WTC11 (cell line): ENCODE measurements around the gene ADAM22. TPM values are rescaled to one million over a fixed set of nuclear protein-coding genes. Genes with fewer than 3 reads are reported as not detected.

Source experiments
- ATAC-seq: fragments of 200-7000 bp; cut with Tn5 transposase; 2 replicates; pipeline ENCODE4 v1.10.0; 2021; ENCODE audit warnings: mild to moderate bottlenecking, moderate library complexity
- CTCF ChIA-PET: fragments of 300-600 bp; sonication (Branson Sonifier 250); formaldehyde crosslinking; loops from one replicate; lab custom pipeline; 2021; ENCODE audit warnings: antibody characterized with exemption; lab: Charles Lee
- POLR2A ChIA-PET: fragments of 350-600 bp; sonication (Branson Sonifier 250); formaldehyde crosslinking; loops from one replicate; lab custom pipeline; 2021; ENCODE audit warnings: antibody characterized with exemption; lab: Charles Lee
- DNase-seq: peaks from one replicate; pipeline ENCODE4 v3.0.0; 2021; ENCODE audit warnings: low spot score
- H3K27ac Mint-ChIP-seq: 2 replicates; pipeline ENCODE4 v1.8.0; 2021; ENCODE audit warnings: mixed read lengths
- H3K27me3 Mint-ChIP-seq: 2 replicates; pipeline ENCODE4 v1.8.0; 2021; ENCODE audit warnings: low read depth, mild to moderate bottlenecking, moderate library complexity, mixed read lengths
- H3K36me3 Mint-ChIP-seq: 2 replicates; pipeline ENCODE4 v1.8.0; 2021; ENCODE audit warnings: mixed read lengths
- H3K4me1 Mint-ChIP-seq: 2 replicates; pipeline ENCODE4 v1.8.0; 2022; ENCODE audit warnings: mixed read lengths
- H3K4me3 Mint-ChIP-seq: 2 replicates; pipeline ENCODE4 v1.8.0; 2021; ENCODE audit warnings: mild to moderate bottlenecking, moderate library complexity, mixed read lengths
- H3K9me3 Mint-ChIP-seq: 2 replicates; pipeline ENCODE4 v1.8.0; 2021; ENCODE audit warnings: mixed read lengths
- ESRRA ChIP-seq: sonication (generic); formaldehyde crosslinking; IDR thresholded peaks from 2 replicates; pipeline ENCODE4 v1.8.1; 2022; ENCODE audit warnings: mild to moderate bottlenecking, missing genetic modification reagents, borderline replicate concordance
- FOXJ3 ChIP-seq: sonication (generic); formaldehyde crosslinking; IDR thresholded peaks from 2 replicates; pipeline ENCODE4 v1.9.0; 2021; ENCODE audit warnings: missing genetic modification reagents, mild to moderate bottlenecking, borderline replicate concordance
- FOXK1 ChIP-seq: sonication (generic); formaldehyde crosslinking; IDR thresholded peaks from 2 replicates; pipeline ENCODE4 v1.8.0; 2022; ENCODE audit warnings: mild to moderate bottlenecking, moderate library complexity, missing genetic modification reagents
- GABPB1 ChIP-seq: sonication (generic); formaldehyde crosslinking; IDR thresholded peaks from 2 replicates; pipeline ENCODE4 v1.8.1; 2023; ENCODE audit warnings: mild to moderate bottlenecking, missing genetic modification reagents
- GTF2I ChIP-seq: fragments of 250-450 bp; sonication (Bioruptor Pico); conservative IDR thresholded peaks from 2 replicates; pipeline ENCODE4 v1.4.0; 2021; ENCODE audit warnings: mild to moderate bottlenecking
- HMGA2 ChIP-seq: fragments of 250-450 bp; sonication (Bioruptor Pico); IDR thresholded peaks from 2 replicates; pipeline ENCODE4 v1.4.0; 2021; ENCODE audit warnings: mild to moderate bottlenecking, moderate library complexity
- SOX15 ChIP-seq: fragments of 250-450 bp; sonication (Bioruptor Pico); IDR thresholded peaks from 2 replicates; pipeline ENCODE4 v1.9.0; 2021; ENCODE audit warnings: mild to moderate bottlenecking
- TCF7 ChIP-seq: sonication (generic); formaldehyde crosslinking; IDR thresholded peaks from 2 replicates; pipeline ENCODE4 v1.8.0; 2022; ENCODE audit warnings: mild to moderate bottlenecking, low read depth, missing genetic modification reagents, moderate library complexity
- TP53 ChIP-seq: sonication (generic); formaldehyde crosslinking; IDR thresholded peaks from 2 replicates; pipeline ENCODE4 v1.8.1; 2023; ENCODE audit warnings: mild to moderate bottlenecking, missing genetic modification reagents
- ZBTB21 ChIP-seq: sonication (generic); formaldehyde crosslinking; IDR thresholded peaks from 2 replicates; pipeline ENCODE4 v1.8.1; 2023; ENCODE audit warnings: mild to moderate bottlenecking, missing genetic modification reagents, borderline replicate concordance
- ZNF219 ChIP-seq: sonication (generic); formaldehyde crosslinking; IDR thresholded peaks from 2 replicates; pipeline ENCODE4 v1.8.0; 2023; ENCODE audit warnings: missing genetic modification reagents, mild to moderate bottlenecking, borderline replicate concordance
- ZNF232 ChIP-seq: sonication (generic); formaldehyde crosslinking; IDR thresholded peaks from 2 replicates; pipeline ENCODE4 v1.8.0; 2022; ENCODE audit warnings: mild to moderate bottlenecking, missing genetic modification reagents
- ZNF263 ChIP-seq: sonication (generic); formaldehyde crosslinking; IDR thresholded peaks from 2 replicates; pipeline ENCODE4 v1.8.1; 2022; ENCODE audit warnings: low read depth, mild to moderate bottlenecking, moderate library complexity, missing genetic modification reagents
- ZNF396 ChIP-seq: fragments of 250-450 bp; sonication (Bioruptor Pico); IDR thresholded peaks from 2 replicates; pipeline ENCODE4 v1.8.0; 2021; ENCODE audit warnings: mild to moderate bottlenecking, moderate library complexity, borderline replicate concordance
- total RNA-seq: library from RNA; stranded (reverse); gene quantifications from 3 replicates; pipeline ENCODE4 v1.2.3, GENCODE V29; 2021
- TF ChIP-seq, protein P1 (sequence below): sonication (generic); formaldehyde crosslinking; IDR thresholded peaks from 2 replicates; pipeline ENCODE4 v1.8.1; 2023; ENCODE audit warnings: mild to moderate bottlenecking, missing genetic modification reagents, moderate library complexity
- TF ChIP-seq, protein P2 (sequence below): sonication (generic); formaldehyde crosslinking; IDR thresholded peaks from 2 replicates; pipeline ENCODE4 v1.8.0; 2022; ENCODE audit warnings: mild to moderate bottlenecking, missing genetic modification reagents
- TF ChIP-seq, protein P3 (sequence below): sonication (generic); formaldehyde crosslinking; IDR thresholded peaks from 2 replicates; pipeline ENCODE4 v1.8.0; 2022; ENCODE audit warnings: missing genetic modification reagents
- TF ChIP-seq, protein P4 (sequence below): sonication (generic); formaldehyde crosslinking; IDR thresholded peaks from 2 replicates; pipeline ENCODE4 v1.8.1; 2023; ENCODE audit warnings: mild to moderate bottlenecking, missing genetic modification reagents, moderate library complexity
- TF ChIP-seq, protein P5 (sequence below): sonication (generic); formaldehyde crosslinking; IDR thresholded peaks from 2 replicates; pipeline ENCODE4 v1.8.0; 2022; ENCODE audit warnings: mild to moderate bottlenecking, missing genetic modification reagents
- TF ChIP-seq, protein P6 (sequence below): fragments of 250-450 bp; sonication (Bioruptor Pico); IDR thresholded peaks from 2 replicates; pipeline ENCODE4 v1.9.0; 2021; ENCODE audit warnings: mild to moderate bottlenecking
- TF ChIP-seq, protein P7 (sequence below): sonication (generic); formaldehyde crosslinking; conservative IDR thresholded peaks from 2 replicates; pipeline ENCODE4 v1.8.1; 2022; ENCODE audit warnings: mild to moderate bottlenecking, missing genetic modification reagents

ADAM22 gene
- total RNA-seq, 1 experiment from 2014 or later, result 12.4 TPM

DNA sequence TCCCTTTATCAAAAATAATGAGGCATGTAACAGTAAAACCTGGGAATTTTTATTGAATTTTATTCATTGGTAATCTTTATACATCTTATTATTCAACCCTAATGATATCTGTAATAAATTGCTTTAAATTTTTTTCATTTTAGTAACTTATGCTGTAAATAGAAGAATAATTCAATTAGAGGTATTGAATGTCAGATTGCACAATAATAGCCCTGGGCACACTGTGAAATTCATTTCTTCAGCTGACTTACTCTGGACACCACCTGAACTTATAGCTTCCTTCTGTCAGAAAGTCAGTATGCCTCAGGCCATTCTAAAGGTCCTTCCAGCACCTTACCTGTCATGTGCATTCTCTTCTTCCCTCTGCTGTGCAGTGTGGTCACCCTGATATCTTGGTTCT, 59.2 kb downstream of the ADAM22 start (continued):
- TF ChIP-seq, protein P1, sequence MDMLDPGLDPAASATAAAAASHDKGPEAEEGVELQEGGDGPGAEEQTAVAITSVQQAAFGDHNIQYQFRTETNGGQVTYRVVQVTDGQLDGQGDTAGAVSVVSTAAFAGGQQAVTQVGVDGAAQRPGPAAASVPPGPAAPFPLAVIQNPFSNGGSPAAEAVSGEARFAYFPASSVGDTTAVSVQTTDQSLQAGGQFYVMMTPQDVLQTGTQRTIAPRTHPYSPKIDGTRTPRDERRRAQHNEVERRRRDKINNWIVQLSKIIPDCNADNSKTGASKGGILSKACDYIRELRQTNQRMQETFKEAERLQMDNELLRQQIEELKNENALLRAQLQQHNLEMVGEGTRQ (CRISPR knock-in tag), result no peak
- TF ChIP-seq, all 79 proteins: peak for 0

DNA sequence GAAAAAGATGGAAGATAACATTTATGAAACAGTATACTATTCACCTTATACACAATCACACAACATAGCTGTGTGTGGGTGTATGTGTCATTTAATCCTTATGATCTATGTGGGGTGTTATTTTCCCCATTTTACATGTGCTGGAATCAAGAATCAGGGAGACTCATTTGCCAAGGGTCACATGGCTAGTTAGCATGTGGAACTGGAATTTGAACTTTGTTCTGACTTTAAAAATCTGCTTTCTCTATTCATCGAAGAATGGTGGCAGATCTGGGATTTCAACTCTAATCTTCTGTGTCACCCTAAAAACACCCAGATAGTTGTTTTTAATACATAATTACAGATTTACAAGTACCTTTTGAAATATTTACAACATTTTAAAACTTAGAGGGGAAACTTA, 65.2 kb downstream of the ADAM22 start:
- ChIA-PET CTCF (no interaction called here), POLR2A (no interaction called here)
- H3K36me3 Mint-ChIP-seq, result peaks cover 2% of the 10 kb centered on the region; the same call in 1 of the 2 replicates
- peaks cover 11% of the 10 kb centered on the region for H3K4me1 Mint-ChIP-seq
- H3K27ac Mint-ChIP-seq, result no peak overlapping the region
- H3K9me3 Mint-ChIP-seq, result no peaks in the 10 kb centered on the region
- ATAC-seq, result no peak
- H3K27me3 Mint-ChIP-seq, result no peaks in the 10 kb centered on the region
- no peak for DNase-seq
- no peak overlapping the region for H3K4me3 Mint-ChIP-seq
- TF ChIP-seq GABPB1 (CRISPR knock-in tag) (no peak), ZNF219 (CRISPR knock-in tag) (no peak), FOXJ3 (CRISPR knock-in tag) (no peak), GTF2I (CRISPR knock-in tag) (no peak), SOX15 (CRISPR knock-in tag) (no peak)
- TF ChIP-seq, protein P2, sequence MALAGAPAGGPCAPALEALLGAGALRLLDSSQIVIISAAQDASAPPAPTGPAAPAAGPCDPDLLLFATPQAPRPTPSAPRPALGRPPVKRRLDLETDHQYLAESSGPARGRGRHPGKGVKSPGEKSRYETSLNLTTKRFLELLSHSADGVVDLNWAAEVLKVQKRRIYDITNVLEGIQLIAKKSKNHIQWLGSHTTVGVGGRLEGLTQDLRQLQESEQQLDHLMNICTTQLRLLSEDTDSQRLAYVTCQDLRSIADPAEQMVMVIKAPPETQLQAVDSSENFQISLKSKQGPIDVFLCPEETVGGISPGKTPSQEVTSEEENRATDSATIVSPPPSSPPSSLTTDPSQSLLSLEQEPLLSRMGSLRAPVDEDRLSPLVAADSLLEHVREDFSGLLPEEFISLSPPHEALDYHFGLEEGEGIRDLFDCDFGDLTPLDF (CRISPR knock-in tag), result no peak
- TF ChIP-seq, protein P3, sequence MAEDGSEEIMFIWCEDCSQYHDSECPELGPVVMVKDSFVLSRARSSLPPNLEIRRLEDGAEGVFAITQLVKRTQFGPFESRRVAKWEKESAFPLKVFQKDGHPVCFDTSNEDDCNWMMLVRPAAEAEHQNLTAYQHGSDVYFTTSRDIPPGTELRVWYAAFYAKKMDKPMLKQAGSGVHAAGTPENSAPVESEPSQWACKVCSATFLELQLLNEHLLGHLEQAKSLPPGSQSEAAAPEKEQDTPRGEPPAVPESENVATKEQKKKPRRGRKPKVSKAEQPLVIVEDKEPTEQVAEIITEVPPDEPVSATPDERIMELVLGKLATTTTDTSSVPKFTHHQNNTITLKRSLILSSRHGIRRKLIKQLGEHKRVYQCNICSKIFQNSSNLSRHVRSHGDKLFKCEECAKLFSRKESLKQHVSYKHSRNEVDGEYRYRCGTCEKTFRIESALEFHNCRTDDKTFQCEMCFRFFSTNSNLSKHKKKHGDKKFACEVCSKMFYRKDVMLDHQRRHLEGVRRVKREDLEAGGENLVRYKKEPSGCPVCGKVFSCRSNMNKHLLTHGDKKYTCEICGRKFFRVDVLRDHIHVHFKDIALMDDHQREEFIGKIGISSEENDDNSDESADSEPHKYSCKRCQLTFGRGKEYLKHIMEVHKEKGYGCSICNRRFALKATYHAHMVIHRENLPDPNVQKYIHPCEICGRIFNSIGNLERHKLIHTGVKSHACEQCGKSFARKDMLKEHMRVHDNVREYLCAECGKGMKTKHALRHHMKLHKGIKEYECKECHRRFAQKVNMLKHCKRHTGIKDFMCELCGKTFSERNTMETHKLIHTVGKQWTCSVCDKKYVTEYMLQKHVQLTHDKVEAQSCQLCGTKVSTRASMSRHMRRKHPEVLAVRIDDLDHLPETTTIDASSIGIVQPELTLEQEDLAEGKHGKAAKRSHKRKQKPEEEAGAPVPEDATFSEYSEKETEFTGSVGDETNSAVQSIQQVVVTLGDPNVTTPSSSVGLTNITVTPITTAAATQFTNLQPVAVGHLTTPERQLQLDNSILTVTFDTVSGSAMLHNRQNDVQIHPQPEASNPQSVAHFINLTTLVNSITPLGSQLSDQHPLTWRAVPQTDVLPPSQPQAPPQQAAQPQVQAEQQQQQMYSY (CRISPR knock-in tag), result no peak

DNA sequence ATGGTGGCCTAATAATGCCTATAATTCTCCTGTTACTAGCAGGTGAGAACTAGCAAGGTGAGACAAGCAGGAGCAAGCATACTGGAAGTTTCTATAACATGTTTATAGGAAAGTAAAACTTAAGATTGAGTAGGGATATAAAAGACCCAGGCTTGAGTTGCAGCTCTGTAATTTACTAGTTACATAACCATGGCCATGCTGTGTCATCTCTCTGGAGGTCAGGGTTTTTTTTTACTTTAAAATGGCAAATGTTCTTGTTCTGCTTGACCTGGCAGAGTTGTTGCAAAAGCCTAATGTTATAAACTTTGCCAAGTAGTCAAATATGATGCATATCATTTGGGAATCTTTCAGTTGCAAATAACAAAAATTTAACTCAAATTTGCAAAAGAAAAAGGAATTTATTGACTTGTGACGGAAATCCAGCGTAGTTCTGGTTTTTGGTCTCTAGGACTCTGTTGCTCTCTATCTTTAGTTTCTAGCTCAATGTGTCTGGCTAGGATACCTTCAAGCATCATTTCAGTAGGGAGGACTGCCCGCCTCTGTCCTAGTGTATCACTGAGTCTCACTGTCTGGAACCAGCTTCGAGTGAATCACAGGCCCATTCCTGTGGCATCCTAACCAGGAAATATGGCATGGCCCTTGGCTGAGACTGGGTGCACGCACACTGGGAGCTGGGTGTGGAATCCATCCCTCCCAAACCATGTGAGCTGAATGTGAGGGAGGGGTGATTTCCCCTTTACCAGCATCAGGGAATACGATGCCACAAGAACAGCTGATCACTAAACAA, 67.9 kb downstream of the ADAM22 start:
- ATAC-seq, result peak; percentile 67
- CTCF ChIA-PET, result no interaction called here
- TF ChIP-seq, protein P4, sequence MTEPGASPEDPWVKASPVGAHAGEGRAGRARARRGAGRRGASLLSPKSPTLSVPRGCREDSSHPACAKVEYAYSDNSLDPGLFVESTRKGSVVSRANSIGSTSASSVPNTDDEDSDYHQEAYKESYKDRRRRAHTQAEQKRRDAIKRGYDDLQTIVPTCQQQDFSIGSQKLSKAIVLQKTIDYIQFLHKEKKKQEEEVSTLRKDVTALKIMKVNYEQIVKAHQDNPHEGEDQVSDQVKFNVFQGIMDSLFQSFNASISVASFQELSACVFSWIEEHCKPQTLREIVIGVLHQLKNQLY (CRISPR knock-in tag), result no peak
- TF ChIP-seq ZNF232 (CRISPR knock-in tag), result no peak
- TF ChIP-seq ESRRA (CRISPR knock-in tag), result no peak
- TF ChIP-seq ZNF263 (CRISPR knock-in tag), result no peak
- TF ChIP-seq ZNF396 (CRISPR knock-in tag), result no peak
- TF ChIP-seq, protein P5, sequence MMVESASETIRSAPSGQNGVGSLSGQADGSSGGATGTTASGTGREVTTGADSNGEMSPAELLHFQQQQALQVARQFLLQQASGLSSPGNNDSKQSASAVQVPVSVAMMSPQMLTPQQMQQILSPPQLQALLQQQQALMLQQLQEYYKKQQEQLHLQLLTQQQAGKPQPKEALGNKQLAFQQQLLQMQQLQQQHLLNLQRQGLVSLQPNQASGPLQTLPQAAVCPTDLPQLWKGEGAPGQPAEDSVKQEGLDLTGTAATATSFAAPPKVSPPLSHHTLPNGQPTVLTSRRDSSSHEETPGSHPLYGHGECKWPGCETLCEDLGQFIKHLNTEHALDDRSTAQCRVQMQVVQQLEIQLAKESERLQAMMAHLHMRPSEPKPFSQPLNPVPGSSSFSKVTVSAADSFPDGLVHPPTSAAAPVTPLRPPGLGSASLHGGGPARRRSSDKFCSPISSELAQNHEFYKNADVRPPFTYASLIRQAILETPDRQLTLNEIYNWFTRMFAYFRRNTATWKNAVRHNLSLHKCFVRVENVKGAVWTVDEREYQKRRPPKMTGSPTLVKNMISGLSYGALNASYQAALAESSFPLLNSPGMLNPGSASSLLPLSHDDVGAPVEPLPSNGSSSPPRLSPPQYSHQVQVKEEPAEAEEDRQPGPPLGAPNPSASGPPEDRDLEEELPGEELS, result no peak
- TF ChIP-seq, protein P6, sequence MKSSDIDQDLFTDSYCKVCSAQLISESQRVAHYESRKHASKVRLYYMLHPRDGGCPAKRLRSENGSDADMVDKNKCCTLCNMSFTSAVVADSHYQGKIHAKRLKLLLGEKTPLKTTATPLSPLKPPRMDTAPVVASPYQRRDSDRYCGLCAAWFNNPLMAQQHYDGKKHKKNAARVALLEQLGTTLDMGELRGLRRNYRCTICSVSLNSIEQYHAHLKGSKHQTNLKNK, result no peak
- TF ChIP-seq GTF2I (CRISPR knock-in tag), result no peak
- no peak for TF ChIP-seq HMGA2 (CRISPR knock-in tag)
- TF ChIP-seq TP53, result no peak
- no peak for TF ChIP-seq TCF7 (CRISPR knock-in tag)
- TF ChIP-seq, protein P7, sequence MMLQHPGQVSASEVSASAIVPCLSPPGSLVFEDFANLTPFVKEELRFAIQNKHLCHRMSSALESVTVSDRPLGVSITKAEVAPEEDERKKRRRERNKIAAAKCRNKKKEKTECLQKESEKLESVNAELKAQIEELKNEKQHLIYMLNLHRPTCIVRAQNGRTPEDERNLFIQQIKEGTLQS (CRISPR knock-in tag), result no peak
- TF ChIP-seq ZBTB21 (CRISPR knock-in tag), result no peak
- TF ChIP-seq FOXK1 (CRISPR knock-in tag), result no peak
- POLR2A ChIA-PET, result interaction anchor here (0.5 kb wide), 1 partner anchor 11 kb away, joined by 3 read pairs; no protein-coding TSS in a partner anchor
- no peaks in the 10 kb centered on the region for H3K9me3 Mint-ChIP-seq
- no peaks in the 10 kb centered on the region for H3K27me3 Mint-ChIP-seq
- H3K36me3 Mint-ChIP-seq, result no peaks in the 10 kb centered on the region
- H3K27ac Mint-ChIP-seq, result no peak overlapping the region; the same call in 1 of the 2 replicates
- H3K4me3 Mint-ChIP-seq, result no peak overlapping the region
- no peak for DNase-seq
- peaks cover 11% of the 10 kb centered on the region for H3K4me1 Mint-ChIP-seq
